Ovary (tissue), 1 donor: ENCODE data around the gene CD72.

Experiments used
- EP300 ChIP-seq: sonication (generic); formaldehyde crosslinking; IDR thresholded peaks from one replicate; pipeline ENCODE4 v1.6.1; 2017; ENCODE audit warnings: antibody characterized with exemption
- POLR2A ChIP-seq: fragments of 450-650 bp; IDR thresholded peaks from one replicate; pipeline ENCODE4 v1.6.1; 2017; ENCODE audit warnings: antibody characterized with exemption, mild to moderate bottlenecking, moderate library complexity

GRCh38 chr9:35598866-35599590 is 19.2 kb downstream of the CD72 start:
- TF ChIP-seq EP300 (no peak), POLR2A (no peak)
